IPS-20b (cell line): ENCODE data around the gene DFFB.

Experiments used
- H3K27ac ChIP-seq: one replicate; pipeline ENCODE4 v1.5.1; 2013; ENCODE audit warnings: low read length
- H3K27me3 ChIP-seq: 2 replicates; pipeline ENCODE4 v1.6.1; 2013; ENCODE audit warnings: mild to moderate bottlenecking, low read length, inconsistent platforms; ENCODE audit not compliant: insufficient read depth
- H3K36me3 ChIP-seq: 2 replicates; pipeline ENCODE4 v1.6.1; 2013; ENCODE audit warnings: low read depth, mild to moderate bottlenecking, inconsistent platforms, low read length, moderate library complexity; ENCODE audit not compliant: insufficient read depth
- H3K4me1 ChIP-seq: 2 replicates; pipeline ENCODE4 v1.6.1; 2013; ENCODE audit warnings: mild to moderate bottlenecking, control low read depth, inconsistent platforms, low read length, moderate library complexity; ENCODE audit not compliant: insufficient read depth
- H3K4me3 ChIP-seq: 2 replicates; pipeline ENCODE4 v1.5.1; 2013; ENCODE audit warnings: mild to moderate bottlenecking, low read length, inconsistent platforms
- H3K9ac ChIP-seq: 2 replicates; pipeline ENCODE4 v1.6.1; 2013; ENCODE audit warnings: low read depth, mild to moderate bottlenecking, inconsistent platforms, low read length, moderate library complexity
- H3K9me3 ChIP-seq: 2 replicates; pipeline ENCODE4 v1.6.1; 2013; ENCODE audit warnings: mild to moderate bottlenecking, low read depth, low read length, inconsistent platforms; ENCODE audit not compliant: insufficient read depth

The DFFB gene

DNA sequence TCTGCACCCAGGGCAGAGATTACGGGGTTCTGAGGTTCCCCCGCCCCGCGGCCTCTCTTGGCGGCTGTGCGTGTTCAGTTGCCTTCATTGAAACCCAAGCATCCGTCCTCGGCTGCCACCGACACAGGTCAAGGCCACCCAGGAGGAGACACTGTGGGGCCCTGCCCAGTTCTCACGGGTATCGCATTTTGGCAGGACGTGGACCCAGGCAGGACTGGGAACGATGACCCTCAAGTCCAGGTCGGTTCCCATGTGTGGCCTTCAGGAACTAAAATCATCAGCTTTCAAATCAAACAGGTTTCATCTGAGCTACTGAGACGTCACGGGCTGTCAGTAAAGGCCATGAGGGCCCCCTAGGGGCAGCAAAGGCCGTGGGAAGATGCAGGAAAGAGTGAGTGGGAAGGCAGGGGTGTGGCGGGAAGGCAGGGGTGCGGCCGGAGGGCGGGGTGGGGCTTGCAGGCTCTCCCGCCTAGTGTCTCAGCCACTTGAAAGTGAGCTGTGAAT lies 49.8 kb downstream of the DFFB start:
- Histone ChIP-seq H3K27ac (no peak overlapping the region), H3K36me3 (no peaks in the 10 kb centered on the region), H3K4me3 (no peak overlapping the region), H3K4me1 (no peaks in the 10 kb centered on the region; the same call in 1 of the 2 replicates), H3K9ac (no peak overlapping the region), H3K27me3 (peaks cover 4% of the 10 kb centered on the region; the same call in 1 of the 2 replicates), H3K9me3 (no peaks in the 10 kb centered on the region)

DNA sequence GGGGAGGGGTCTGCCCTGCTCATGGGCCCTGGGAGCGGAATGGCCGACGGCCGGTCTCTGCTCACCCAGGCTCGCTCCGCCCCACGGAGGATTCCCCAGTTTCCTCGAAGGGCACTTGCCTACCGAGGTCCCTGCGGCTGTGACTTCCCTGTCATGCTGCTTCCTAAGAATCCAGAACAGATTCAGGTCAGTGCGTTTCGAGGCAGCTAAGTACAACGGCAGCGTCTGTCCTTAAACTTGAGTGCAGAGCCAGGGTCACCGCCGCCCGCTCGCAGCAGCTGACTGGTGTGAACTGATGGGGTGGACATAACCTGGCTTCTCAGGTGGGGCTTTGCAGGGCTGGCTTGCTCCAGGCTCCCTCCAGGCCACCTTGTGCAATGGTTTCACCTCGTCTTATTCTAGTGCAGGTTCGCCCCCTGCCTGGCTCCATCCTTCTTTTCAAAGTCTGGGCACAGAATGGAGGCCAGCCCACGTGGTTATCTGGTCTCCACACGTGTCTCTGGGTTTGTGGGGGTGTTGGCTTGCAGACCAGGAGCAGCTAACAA lies 50.4 kb downstream of the DFFB start:
- Histone ChIP-seq H3K36me3 (no peaks in the 10 kb centered on the region), H3K4me1 (no peaks in the 10 kb centered on the region; the same call in 1 of the 2 replicates), H3K9me3 (no peaks in the 10 kb centered on the region), H3K27me3 (peaks cover 4% of the 10 kb centered on the region; the same call in 1 of the 2 replicates), H3K9ac (no peak overlapping the region), H3K4me3 (no peak overlapping the region), H3K27ac (no peak overlapping the region)

DNA sequence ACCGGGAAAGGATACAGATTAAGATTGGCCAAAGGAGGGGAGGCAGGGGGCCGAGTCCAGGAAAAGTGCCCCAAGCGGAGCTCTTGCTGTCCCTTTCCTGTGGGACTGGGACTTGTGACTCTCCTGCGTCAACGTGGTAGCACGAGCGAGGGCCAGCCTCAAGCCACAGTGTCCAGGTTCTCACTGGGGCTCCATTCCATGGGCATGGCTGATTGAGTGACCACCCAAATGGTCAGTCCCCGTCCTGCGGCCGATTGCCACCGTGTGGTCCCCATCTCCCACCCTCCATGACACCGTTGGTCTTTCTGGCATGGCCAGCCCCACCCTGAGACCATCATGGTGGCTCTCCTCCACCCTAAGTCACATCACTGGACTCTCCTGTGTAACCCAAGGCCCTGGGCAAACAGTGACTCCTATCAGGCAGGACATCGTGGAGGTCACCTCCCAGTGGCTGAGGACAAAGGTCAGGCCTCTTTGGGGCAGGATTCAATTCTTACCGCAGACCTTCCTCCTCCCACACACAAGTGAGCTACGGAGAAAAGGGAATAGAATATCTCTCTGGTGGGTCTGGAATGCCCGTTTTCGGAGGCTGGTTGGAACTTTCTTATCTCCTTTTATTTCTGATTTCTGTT lies 51.7 kb downstream of the DFFB start:
- Histone ChIP-seq H3K36me3 (no peaks in the 10 kb centered on the region), H3K27me3 (peaks cover 4% of the 10 kb centered on the region; the same call in 1 of the 2 replicates), H3K9me3 (no peaks in the 10 kb centered on the region), H3K4me1 (no peaks in the 10 kb centered on the region; the same call in 1 of the 2 replicates), H3K9ac (no peak overlapping the region), H3K27ac (no peak overlapping the region), H3K4me3 (no peak overlapping the region)

DNA sequence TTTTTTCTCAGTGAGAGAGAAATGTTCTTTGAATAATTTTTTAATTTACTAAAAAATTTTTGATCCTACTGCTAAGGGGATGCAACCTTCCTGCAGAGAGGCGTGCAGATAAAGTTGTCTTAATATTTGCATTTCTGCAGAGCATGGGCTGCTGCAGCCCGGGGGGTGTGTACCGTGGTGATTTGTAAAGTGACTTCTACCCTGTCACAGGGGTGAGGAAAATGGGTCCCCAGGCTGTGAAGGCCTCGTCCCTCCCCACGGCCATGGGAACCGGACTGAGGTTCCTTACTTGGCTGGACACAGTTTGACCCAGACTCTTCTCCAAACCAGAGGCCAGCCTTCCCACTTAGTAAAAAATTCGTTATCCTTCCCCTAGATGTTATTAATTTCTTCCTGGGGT lies 52.3 kb downstream of the DFFB start:
- Histone ChIP-seq H3K36me3 (no peaks in the 10 kb centered on the region), H3K4me3 (no peak overlapping the region), H3K4me1 (no peaks in the 10 kb centered on the region), H3K9me3 (no peaks in the 10 kb centered on the region), H3K9ac (no peak overlapping the region), H3K27me3 (peaks cover 4% of the 10 kb centered on the region; the same call in 1 of the 2 replicates), H3K27ac (no peak overlapping the region)

DNA sequence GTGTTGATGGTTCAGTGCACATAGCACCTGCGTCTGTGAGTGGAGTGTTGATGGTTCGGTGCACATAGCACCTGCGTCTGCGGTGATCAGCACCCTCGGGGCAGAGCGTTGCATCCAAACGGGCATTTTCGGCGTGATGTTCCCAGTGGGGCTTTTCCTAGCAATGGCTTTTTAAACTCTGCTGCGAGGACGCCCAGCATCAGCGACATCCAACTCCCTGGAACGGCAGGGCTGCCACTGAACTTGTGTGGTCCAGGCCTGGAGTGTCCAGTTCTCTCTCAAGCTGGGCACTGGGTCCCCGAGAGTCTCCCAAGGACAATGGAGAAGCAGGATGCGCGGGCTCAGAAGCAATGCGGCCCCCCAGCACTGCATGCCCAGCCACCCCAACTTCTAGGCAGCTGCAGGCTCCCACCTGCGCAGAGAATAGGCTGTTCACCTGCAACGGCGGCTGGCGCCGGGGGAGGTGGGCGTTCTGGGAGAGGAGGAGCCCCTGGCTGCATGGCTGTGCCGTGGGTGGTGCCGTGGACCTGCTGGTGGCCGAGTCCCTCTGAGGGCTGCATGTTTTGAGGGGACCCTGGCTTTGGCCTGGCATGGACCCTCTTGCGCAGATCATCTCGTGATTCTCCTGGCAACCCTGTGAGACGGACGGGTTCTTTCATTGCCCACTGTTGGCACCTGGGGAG lies 52.9 kb downstream of the DFFB start:
- Histone ChIP-seq H3K4me3 (no peak overlapping the region), H3K27me3 (peaks cover 4% of the 10 kb centered on the region; the same call in 1 of the 2 replicates), H3K9me3 (no peaks in the 10 kb centered on the region), H3K9ac (no peak overlapping the region), H3K27ac (no peak overlapping the region), H3K36me3 (no peaks in the 10 kb centered on the region), H3K4me1 (no peaks in the 10 kb centered on the region)

DNA sequence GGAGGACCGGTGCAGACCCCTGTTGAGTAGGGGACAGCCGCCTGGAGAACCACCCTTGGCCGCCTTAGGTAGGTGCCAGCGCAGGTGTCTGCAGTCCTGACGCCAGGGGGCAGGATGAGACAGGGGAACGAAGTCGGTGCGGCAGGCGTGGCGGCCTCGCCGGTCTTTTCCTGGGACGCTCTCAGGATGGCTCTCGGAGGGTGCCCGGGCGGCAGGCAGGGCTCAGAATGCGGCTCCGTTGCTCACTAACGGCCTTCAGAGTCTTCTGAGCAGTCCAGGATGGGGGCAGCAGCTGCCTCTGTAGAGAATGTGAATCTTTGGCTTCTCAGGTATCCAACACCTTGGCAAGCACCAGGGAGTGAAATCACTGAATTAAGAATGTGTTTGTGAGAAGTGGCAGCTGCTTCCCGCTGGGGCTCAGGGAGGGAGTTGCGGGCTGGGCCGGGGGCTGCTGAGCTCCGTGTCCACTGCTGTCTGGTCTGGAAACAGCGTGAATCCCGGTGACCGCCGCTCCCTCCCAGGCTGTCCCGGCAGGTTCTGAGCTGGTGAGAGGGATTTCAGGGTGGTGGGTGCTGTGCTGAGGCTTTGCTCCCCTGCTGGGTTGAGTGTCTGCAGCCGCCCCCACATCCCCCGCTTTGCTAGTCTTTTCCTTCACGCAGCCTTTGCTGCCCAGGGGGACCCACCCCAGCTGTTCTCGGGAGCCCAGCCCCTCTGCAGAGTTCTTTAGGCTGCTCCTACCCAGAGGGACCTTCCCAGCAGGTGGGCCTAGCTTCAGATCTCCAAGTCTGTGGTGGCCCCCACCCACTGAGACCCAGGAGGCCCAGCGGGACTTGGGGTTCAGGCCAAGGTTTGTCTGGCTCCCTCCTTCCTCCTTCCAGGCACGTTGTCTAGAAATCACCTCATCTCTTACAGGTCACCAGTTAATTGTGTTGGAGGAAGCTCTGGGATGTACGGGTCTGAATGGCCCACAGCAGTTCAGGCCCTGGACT lies 53.9 kb downstream of the DFFB start:
- H3K9ac ChIP-seq = no peak overlapping the region
- no peak overlapping the region for H3K27ac ChIP-seq
- H3K36me3 ChIP-seq = no peaks in the 10 kb centered on the region
- no peaks in the 10 kb centered on the region for H3K4me1 ChIP-seq
- H3K9me3 ChIP-seq = no peaks in the 10 kb centered on the region
- H3K27me3 ChIP-seq = peaks cover 4% of the 10 kb centered on the region; the same call in 1 of the 2 replicates
- H3K4me3 ChIP-seq = peak overlapping the region; percentile 15; the same call in 1 of the 2 replicates

DNA sequence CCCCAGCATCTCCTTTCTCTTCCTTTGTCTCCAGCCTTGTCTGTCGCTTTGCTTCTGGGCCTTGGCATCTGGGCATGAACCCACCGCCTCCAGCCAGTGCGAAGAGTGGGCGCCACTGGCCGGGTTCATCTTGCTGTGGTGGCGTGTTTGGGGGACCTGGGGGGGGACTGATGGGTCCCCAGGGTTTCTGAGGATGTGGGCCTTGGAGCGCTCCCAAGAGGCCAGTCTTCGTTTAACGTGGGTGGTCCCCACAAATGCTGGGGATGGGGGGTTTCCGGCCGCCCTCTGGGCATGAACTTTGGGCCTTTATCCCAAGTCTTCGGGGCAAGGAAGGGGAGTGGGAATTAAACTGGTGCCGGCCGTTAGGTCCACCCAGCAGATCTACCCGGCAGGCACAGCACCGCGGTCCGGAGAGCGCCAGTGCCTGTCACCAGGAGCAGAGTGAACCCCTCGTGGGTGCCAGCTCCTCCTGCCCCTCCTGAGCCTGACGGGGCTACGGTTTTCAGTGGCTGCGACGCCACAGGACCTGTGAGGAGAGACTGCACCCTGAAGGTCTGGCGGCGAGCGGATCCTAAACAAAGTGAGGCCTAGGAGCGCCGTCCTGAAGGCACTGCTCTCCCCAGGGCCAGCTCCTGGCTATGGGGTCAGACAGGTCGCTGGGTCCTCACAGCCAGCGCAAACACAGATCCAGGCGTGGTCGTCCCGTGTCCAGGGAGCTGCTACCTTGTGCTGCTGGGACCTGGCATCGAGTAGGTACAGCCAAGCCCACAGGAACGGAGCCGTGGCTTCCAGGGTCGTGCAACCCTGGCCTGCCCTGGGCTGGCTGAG lies 54.9 kb downstream of the DFFB start:
- H3K27me3 ChIP-seq = peaks cover 4% of the 10 kb centered on the region; the same call in 1 of the 2 replicates
- H3K9ac ChIP-seq = no peak overlapping the region
- H3K27ac ChIP-seq = no peak overlapping the region
- no peaks in the 10 kb centered on the region for H3K36me3 ChIP-seq
- no peaks in the 10 kb centered on the region for H3K9me3 ChIP-seq
- H3K4me1 ChIP-seq = no peaks in the 10 kb centered on the region
- H3K4me3 ChIP-seq = no peak overlapping the region

DNA sequence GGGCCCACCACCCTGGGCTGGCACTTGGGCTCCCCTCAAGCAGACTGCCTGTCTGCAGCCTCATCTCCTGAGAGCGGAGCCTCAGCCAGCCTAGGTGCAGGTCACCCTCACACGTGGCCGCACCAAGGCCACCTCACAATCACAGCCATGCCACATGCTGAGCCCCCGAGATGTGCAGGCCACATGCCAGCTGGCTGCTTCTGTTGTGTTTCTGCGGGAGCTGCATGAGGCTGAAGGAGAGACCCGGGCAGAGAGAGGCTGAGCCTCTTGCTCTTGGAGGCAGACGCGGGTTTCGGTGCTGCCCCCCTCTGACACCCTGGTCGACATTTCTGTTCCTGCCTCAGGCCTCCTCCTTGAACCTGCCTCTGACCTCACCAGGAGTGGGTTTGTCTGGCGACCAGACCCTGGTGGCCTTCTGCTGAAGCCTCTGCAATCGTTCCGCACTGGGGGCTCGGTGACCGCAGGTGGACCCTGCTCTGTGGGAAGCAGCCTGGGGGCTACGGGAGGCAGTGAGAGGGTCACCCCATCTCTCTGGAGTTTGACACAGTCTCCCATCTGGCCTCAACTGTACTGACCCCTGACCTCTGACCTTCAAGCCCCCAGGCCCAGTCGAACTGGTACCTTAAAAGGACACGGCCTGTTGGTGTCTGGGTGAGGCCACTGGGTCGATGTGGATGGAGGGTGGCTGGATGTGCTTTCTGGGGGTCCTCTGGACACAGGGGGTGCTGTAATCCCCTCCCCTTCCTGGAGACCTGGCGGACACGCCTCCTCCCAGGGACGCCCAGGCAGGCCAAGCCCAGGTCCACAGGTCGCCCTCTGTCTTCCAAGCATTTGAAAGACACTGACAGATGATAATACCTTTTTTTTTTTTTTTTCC lies 55.8 kb downstream of the DFFB start:
- no peak overlapping the region for H3K27ac ChIP-seq
- H3K4me1 ChIP-seq = no peaks in the 10 kb centered on the region
- no peak overlapping the region for H3K4me3 ChIP-seq
- no peak overlapping the region for H3K9ac ChIP-seq
- H3K27me3 ChIP-seq = peaks cover 4% of the 10 kb centered on the region; the same call in 1 of the 2 replicates
- no peaks in the 10 kb centered on the region for H3K9me3 ChIP-seq
- H3K36me3 ChIP-seq = no peaks in the 10 kb centered on the region

DNA sequence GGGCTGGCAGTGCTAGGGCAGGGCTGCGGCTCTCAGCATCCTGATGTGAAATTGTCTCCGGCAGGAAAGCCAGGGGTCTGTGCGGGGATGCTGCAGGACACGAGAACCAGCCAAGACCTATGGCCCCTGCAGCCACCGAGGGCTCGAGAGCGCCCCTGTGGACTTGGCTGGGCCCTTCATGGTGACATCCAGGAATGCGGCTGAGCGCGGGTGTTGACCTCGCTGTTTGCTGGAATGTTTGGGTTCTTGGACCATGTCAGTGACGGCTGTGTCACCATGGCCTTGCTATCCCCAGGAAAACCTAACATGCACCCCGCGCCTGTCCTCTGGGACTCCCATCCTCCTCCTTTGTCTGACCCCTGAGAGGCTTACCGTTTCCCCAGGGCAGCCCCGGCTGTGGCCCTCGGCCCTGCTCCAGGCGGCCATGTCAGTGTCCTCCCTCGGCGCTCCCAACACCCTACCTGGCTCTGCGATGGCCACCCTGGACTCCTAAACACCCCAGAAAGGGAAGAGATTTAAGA lies 57.1 kb downstream of the DFFB start:
- Histone ChIP-seq H3K4me3 (no peak overlapping the region), H3K9me3 (no peaks in the 10 kb centered on the region), H3K9ac (no peak overlapping the region), H3K4me1 (no peaks in the 10 kb centered on the region), H3K36me3 (no peaks in the 10 kb centered on the region), H3K27me3 (peaks cover 4% of the 10 kb centered on the region; the same call in 1 of the 2 replicates), H3K27ac (no peak overlapping the region)

DNA sequence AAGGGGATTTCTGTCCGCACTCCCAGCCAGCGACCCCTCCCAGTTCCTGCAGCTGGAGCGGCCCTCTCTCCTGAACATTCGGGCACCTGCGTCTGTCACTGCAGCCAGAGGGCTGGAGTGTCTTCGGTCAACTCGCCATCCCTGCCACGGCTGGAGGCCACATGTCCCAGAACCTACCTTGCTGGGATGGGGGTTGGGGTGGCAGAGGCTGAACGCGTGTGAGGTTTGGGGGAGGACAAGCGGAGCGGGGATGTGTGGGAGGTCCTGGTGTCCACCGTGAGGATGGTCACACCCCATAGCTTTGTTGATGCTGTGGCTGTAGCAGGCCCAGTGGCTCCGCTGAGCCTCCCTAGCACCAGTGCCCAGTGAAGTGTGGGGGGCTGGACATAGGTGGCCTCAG lies 57.6 kb downstream of the DFFB start:
- Histone ChIP-seq H3K27ac (no peak overlapping the region), H3K4me1 (no peaks in the 10 kb centered on the region), H3K36me3 (no peaks in the 10 kb centered on the region), H3K9ac (no peak overlapping the region), H3K27me3 (peaks cover 4% of the 10 kb centered on the region; the same call in 1 of the 2 replicates), H3K9me3 (no peaks in the 10 kb centered on the region), H3K4me3 (no peak overlapping the region)
